ENCODE measurements around the gene RAD50. TPM values are rescaled to one million over a fixed set of nuclear protein-coding genes. Genes with fewer than 3 reads are reported as not detected.

Gene RAD50
- total and polyA plus RNA-seq, 2 of the 4 experiments (the other 2 are of a cell fraction): 5.2 to 6.2 TPM

DNA sequence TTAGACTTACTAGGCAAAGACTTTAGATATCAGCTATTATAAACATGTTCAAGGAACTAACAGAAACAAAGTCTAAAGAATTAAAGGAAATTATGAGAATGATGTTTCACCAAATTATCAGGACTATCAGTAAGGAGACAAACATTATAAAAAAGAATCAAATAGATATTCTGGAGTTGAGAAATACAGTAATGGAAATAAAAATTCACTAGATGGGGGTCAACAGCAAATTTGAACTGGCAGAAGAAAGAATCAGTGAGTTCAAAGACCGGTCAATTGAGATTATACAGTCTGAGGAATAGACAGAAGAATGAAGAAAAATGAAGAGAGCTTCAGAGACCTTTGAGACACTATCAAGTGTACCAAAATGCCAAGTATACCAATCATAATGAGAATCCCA lies 91.6 kb downstream of the RAD50 start:
- H2BK5ac ChIP-seq (ENCODE audit: low read depth, low read length, poor library complexity, severe bottlenecking): no peak overlapping the region
- H3K4me1 ChIP-seq (ENCODE audit: control insufficient read depth, insufficient read depth, low read length): no peaks in the 10 kb centered on the region
- BruUV-seq (replicated peaks): no TSS peak
- H4K5ac ChIP-seq (ENCODE audit: low read depth, low read length): no peak overlapping the region
- H3K9me3 ChIP-seq (ENCODE audit: control insufficient read depth, insufficient read depth, low read length): peaks cover 8% of the 10 kb centered on the region; the same call in 1 of the 2 replicates
- H3K4me3 ChIP-seq (ENCODE audit: insufficient read depth, low read depth, low read length): no peak overlapping the region
- ChIA-PET CTCF (no interaction called here), POLR2A (ENCODE audit: unreplicated experiment) (no interaction called here)
- no peaks in the 10 kb centered on the region for H3K27me3 ChIP-seq (ENCODE audit: control insufficient read depth, insufficient read depth, low read length)
- no peak overlapping the region for H2AK9ac ChIP-seq (replicated peaks; ENCODE audit: low read depth, low read length, poor library complexity)
- no peak overlapping the region for H3K14ac ChIP-seq (replicated peaks; ENCODE audit: low read depth, low read length)
- no peak overlapping the region for H3K56ac ChIP-seq (ENCODE audit: extremely low read depth, insufficient read depth, low read length)
- no peak overlapping the region for H3K23ac ChIP-seq (ENCODE audit: low read depth, low read length)
- no peak overlapping the region for H3K27ac ChIP-seq (ENCODE audit: insufficient read depth, low read length)
- H3K9ac ChIP-seq (ENCODE audit: low read depth, low read length): no peak overlapping the region
- no peaks in the 10 kb centered on the region for H4K20me1 ChIP-seq (ENCODE audit: insufficient read depth, low read length)
- no CpG with 5 or more reads among the region's 1 CpG for WGBS, 2 experiments (ENCODE audit: extremely low coverage in 2 of 2, insufficient read length in 1 of 2)
- no peak for DNase-seq
- dilution Hi-C loops (cut with HindIII; ENCODE audit: low sequenced_read_pairs, unreplicated experiment): no loop called here
- no peak overlapping the region for H2BK120ac ChIP-seq (ENCODE audit: low read depth, low read length)
- no peak overlapping the region for H3K18ac ChIP-seq (ENCODE audit: low read depth, low read length)
- no peaks in the 10 kb centered on the region for H3K79me1 ChIP-seq (ENCODE audit: low read depth in 1 of 2, low read length in 2 of 2)
- H3K4ac ChIP-seq (ENCODE audit: low read depth, low read length): no peak overlapping the region
- H3K4me2 ChIP-seq (ENCODE audit: low read depth, low read length): no peak overlapping the region
- H4K8ac ChIP-seq (ENCODE audit: low read depth in 2 of 2, low read length in 2 of 2): no peak overlapping the region
- H3K36me3 ChIP-seq (ENCODE audit: control insufficient read depth, insufficient read depth, low read length): no peaks in the 10 kb centered on the region
- H2BK20ac ChIP-seq (ENCODE audit: low read depth, low read length): no peak overlapping the region
- H3K9me1 ChIP-seq (ENCODE audit: insufficient read depth, low read length): no peaks in the 10 kb centered on the region
- no peak overlapping the region for H2AFZ ChIP-seq (replicated peaks; ENCODE audit: low read length, poor library complexity)
- no peak overlapping the region for H2AK5ac ChIP-seq (ENCODE audit: low read depth, low read length)
- in situ Hi-C loops (cut with MboI; ENCODE audit: low sequenced_read_pairs): no loop called here
- H4K91ac ChIP-seq (ENCODE audit: insufficient read depth, low read depth, low read length): no peak overlapping the region
- TF ChIP-seq NFE2L2 (IDR thresholded peaks at IDR 0.05; ENCODE audit: low read depth, low read length) (no peak), CEBPB (IDR thresholded peaks at IDR 0.05; ENCODE audit: low read depth, low read length) (no peak), RCOR1 (IDR thresholded peaks at IDR 0.05; ENCODE audit: insufficient replicate concordance, low read length) (no peak), RAD21 (IDR thresholded peaks at IDR 0.05; ENCODE audit: low read length) (no peak)
- intact Hi-C loops (cut with micrococcal nuclease): no loop called here
- ATAC-seq (ENCODE audit: low read depth): no peak
- H2BK15ac ChIP-seq (ENCODE audit: low read depth, low read length): no peak overlapping the region

Measured in IMR-90 (cell line).